Measurements from ENCODE around the gene LUZP1.

DNA sequence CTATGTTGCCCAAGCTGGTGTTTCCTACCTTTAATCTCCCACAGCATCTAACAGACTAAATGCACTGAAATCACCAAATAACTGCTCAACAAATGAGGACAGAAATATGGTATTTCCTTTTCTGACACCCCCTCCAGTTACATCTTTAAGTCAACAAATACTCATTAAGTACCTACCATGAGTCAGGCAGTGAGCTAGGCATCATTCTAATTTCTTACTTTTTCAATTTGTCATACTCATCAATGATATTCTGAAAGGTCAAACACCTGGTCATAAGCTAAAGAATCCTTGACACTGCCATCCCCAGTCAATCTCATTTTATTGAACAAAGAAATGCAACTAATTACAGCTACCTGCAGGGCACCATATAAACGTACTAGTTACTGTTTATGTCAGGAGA lies 36.6 kb downstream of the LUZP1 start:
- TF ChIP-seq RAD21 (IDR thresholded peaks at IDR 0.05) (no peak), EGR1 (IDR thresholded peaks at IDR 0.05; ENCODE audit: low read depth in 2 of 2) (no peak), GABPA (IDR thresholded peaks at IDR 0.05 in 1 of 2, conservative IDR thresholded peaks at IDR 0.05 in 1 of 2) (no peak), TAF1 (conservative IDR thresholded peaks at IDR 0.05) (no peak), JUND (IDR thresholded peaks at IDR 0.05) (no peak), ZBTB33 (IDR thresholded peaks at IDR 0.05) (no peak), SP1 (IDR thresholded peaks at IDR 0.05) (no peak), NR2F2 (IDR thresholded peaks at IDR 0.05) (no peak)
- TF ChIP-seq, protein P1, sequence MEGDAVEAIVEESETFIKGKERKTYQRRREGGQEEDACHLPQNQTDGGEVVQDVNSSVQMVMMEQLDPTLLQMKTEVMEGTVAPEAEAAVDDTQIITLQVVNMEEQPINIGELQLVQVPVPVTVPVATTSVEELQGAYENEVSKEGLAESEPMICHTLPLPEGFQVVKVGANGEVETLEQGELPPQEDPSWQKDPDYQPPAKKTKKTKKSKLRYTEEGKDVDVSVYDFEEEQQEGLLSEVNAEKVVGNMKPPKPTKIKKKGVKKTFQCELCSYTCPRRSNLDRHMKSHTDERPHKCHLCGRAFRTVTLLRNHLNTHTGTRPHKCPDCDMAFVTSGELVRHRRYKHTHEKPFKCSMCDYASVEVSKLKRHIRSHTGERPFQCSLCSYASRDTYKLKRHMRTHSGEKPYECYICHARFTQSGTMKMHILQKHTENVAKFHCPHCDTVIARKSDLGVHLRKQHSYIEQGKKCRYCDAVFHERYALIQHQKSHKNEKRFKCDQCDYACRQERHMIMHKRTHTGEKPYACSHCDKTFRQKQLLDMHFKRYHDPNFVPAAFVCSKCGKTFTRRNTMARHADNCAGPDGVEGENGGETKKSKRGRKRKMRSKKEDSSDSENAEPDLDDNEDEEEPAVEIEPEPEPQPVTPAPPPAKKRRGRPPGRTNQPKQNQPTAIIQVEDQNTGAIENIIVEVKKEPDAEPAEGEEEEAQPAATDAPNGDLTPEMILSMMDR (IDR thresholded peaks at IDR 0.05; ENCODE audit: low read depth, low read length, missing input control), result no peak
- TF ChIP-seq, protein P2, sequence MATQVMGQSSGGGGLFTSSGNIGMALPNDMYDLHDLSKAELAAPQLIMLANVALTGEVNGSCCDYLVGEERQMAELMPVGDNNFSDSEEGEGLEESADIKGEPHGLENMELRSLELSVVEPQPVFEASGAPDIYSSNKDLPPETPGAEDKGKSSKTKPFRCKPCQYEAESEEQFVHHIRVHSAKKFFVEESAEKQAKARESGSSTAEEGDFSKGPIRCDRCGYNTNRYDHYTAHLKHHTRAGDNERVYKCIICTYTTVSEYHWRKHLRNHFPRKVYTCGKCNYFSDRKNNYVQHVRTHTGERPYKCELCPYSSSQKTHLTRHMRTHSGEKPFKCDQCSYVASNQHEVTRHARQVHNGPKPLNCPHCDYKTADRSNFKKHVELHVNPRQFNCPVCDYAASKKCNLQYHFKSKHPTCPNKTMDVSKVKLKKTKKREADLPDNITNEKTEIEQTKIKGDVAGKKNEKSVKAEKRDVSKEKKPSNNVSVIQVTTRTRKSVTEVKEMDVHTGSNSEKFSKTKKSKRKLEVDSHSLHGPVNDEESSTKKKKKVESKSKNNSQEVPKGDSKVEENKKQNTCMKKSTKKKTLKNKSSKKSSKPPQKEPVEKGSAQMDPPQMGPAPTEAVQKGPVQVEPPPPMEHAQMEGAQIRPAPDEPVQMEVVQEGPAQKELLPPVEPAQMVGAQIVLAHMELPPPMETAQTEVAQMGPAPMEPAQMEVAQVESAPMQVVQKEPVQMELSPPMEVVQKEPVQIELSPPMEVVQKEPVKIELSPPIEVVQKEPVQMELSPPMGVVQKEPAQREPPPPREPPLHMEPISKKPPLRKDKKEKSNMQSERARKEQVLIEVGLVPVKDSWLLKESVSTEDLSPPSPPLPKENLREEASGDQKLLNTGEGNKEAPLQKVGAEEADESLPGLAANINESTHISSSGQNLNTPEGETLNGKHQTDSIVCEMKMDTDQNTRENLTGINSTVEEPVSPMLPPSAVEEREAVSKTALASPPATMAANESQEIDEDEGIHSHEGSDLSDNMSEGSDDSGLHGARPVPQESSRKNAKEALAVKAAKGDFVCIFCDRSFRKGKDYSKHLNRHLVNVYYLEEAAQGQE (IDR thresholded peaks at IDR 0.05), result no peak
- TF ChIP-seq, protein P3, sequence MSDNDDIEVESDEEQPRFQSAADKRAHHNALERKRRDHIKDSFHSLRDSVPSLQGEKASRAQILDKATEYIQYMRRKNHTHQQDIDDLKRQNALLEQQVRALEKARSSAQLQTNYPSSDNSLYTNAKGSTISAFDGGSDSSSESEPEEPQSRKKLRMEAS (IDR thresholded peaks at IDR 0.05), result no peak
- TF ChIP-seq, protein P4, sequence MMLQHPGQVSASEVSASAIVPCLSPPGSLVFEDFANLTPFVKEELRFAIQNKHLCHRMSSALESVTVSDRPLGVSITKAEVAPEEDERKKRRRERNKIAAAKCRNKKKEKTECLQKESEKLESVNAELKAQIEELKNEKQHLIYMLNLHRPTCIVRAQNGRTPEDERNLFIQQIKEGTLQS (IDR thresholded peaks at IDR 0.05), result no peak

Data from liver (tissue), 3 donors.